HCT116 (cell line): ENCODE measurements around the gene PDF. TPM values are rescaled to one million over a fixed set of nuclear protein-coding genes. Genes with fewer than 3 reads are reported as not detected.

Experiments used
- ATAC-seq: fragments of 200-7000 bp; cut with Tn5 transposase; 2 replicates; pipeline ENCODE4 v1.9.1; 2020; ENCODE audit warnings: mild to moderate bottlenecking, moderate library complexity
- BruUV-seq: library from RNA; stranded (reverse); fragments of 400-500 nt; replicated peaks from 2 replicates; lab custom pipeline; 2021; lab: Mats Ljungman, UMichigan
- CTCF ChIA-PET: fragments of 300-600 bp; sonication (Branson Sonifier 250); formaldehyde crosslinking; loops from one replicate; lab custom pipeline; 2021; ENCODE audit warnings: antibody characterized with exemption; lab: Charles Lee
- POLR2A ChIA-PET: fragments of 300-600, 350-600 bp; sonication (Branson Sonifier 250); formaldehyde crosslinking; loops from one replicate; lab custom pipeline; 2021; ENCODE audit warnings: antibody characterized with exemption; lab: Charles Lee
- RAD21 ChIA-PET, 2 experiments: fragments of 300-600 bp; sonication (Branson Sonifier 250); formaldehyde crosslinking; loops; one replicate each; lab custom pipeline; 2023; ENCODE audit warnings: low total read pairs in 2 of 2; ENCODE audit not compliant: uncharacterized antibody in 2 of 2, unreplicated experiment in 2 of 2, low non-redundant PET in 1 of 2; lab: Charles Lee
- DNase-seq: peaks from one replicate; pipeline ENCODE4 v3.0.0-alpha.2; 2010; ENCODE audit warnings: low read depth, low spot score
- H2AFZ ChIP-seq: fragments of 200-600 bp; shearing (Covaris generic), sonication (generic); 2 replicates; pipeline ENCODE4 v1.6.1; 2017; ENCODE audit warnings: low read depth, mixed run types, mixed read lengths, antibody characterized with exemption, low read length; ENCODE audit not compliant: poor library complexity, severe bottlenecking
- H3K27ac ChIP-seq: 2 replicates; pipeline ENCODE4 v1.5.1; 2012; ENCODE audit warnings: low read depth, low read length
- H3K27me3 ChIP-seq: fragments of 200-600 bp; sonication (generic); 2 replicates; pipeline ENCODE4 v1.6.1; 2016; ENCODE audit warnings: mixed run types, low read length, mixed read lengths; ENCODE audit not compliant: insufficient read depth
- H3K36me3 ChIP-seq, 2 experiments: fragments of 200-500 bp in 1 of 2; fragments of 200-600 bp in 1 of 2; sonication (Bioruptor generic) in 1 of 2; sonication (generic) in 1 of 2; 2 replicates each; pipeline versions ENCODE4 v1.5.1 to v1.6.1; 2014 to 2016; ENCODE audit warnings: low read length in 2 of 2, inconsistent platforms in 1 of 2, mixed read lengths in 1 of 2, mixed run types in 1 of 2; ENCODE audit not compliant: insufficient read depth in 2 of 2, control insufficient read depth in 1 of 2
- H3K4me1 ChIP-seq, 2 experiments: fragments of 200-600 bp in 1 of 2; sonication (generic) in 1 of 2; 2 replicates each; pipeline versions ENCODE4 v1.5.1 to v1.6.1; 2012 to 2017; ENCODE audit warnings: low read length in 2 of 2, inconsistent platforms in 1 of 2, mild to moderate bottlenecking in 1 of 2, mixed read lengths in 1 of 2, mixed run types in 1 of 2, moderate library complexity in 1 of 2; ENCODE audit not compliant: insufficient read depth in 2 of 2, control insufficient read depth in 1 of 2
- H3K4me2 ChIP-seq: fragments of 200-600 bp; sonication (generic); 2 replicates; pipeline ENCODE4 v1.6.1; 2017; ENCODE audit warnings: mixed run types, low read length, mixed read lengths
- H3K4me3 ChIP-seq, 2 experiments: fragments of 200-600 bp in 1 of 2; sonication (generic) in 1 of 2; replicated peaks in 1 of 2; 2 replicates each; pipeline ENCODE4 v1.5.1; 2011 to 2016; ENCODE audit warnings: low read length in 2 of 2, control low read depth in 1 of 2, low read depth in 1 of 2, mild to moderate bottlenecking in 1 of 2, mixed read lengths in 1 of 2, mixed run types in 1 of 2
- H3K79me2 ChIP-seq: fragments of 200-600 bp; sonication (generic); 2 replicates; pipeline ENCODE4 v1.6.1; 2017; ENCODE audit warnings: mild to moderate bottlenecking, mixed run types, low read length, moderate library complexity, mixed read lengths; ENCODE audit not compliant: insufficient read depth
- H3K9ac ChIP-seq: fragments of 200-600 bp; sonication (generic); 2 replicates; pipeline ENCODE4 v1.6.1; 2016; ENCODE audit warnings: low read length, mixed read lengths
- H3K9me2 ChIP-seq: fragments of 200-600 bp; sonication (generic), shearing (Covaris generic); 2 replicates; pipeline ENCODE4 v1.6.1; 2017; ENCODE audit warnings: mixed run types, mild to moderate bottlenecking, moderate library complexity; ENCODE audit not compliant: insufficient read depth
- H3K9me3 ChIP-seq, 2 experiments: fragments of 200-500 bp in 1 of 2; fragments of 200-600 bp in 1 of 2; sonication (Bioruptor generic) in 1 of 2; sonication (generic) in 1 of 2; 2 replicates each; pipeline ENCODE4 v1.6.1; 2014 to 2017; ENCODE audit warnings: low read length in 2 of 2, mixed read lengths in 2 of 2, inconsistent platforms in 1 of 2, low read depth in 1 of 2, mild to moderate bottlenecking in 1 of 2, mixed run types in 1 of 2, moderate library complexity in 1 of 2; ENCODE audit not compliant: control insufficient read depth in 1 of 2, insufficient read depth in 1 of 2
- H4K20me1 ChIP-seq: fragments of 200-600 bp; sonication (generic), shearing (Covaris generic); 2 replicates; pipeline ENCODE4 v1.6.1; 2017; ENCODE audit warnings: mixed run types, mild to moderate bottlenecking, moderate library complexity; ENCODE audit not compliant: insufficient read depth
- CTCF ChIP-seq, 3 experiments: fragments of 200-600 bp in 1 of 3; sonication (generic) in 1 of 3; IDR thresholded peaks in 2 of 3; conservative IDR thresholded peaks in 1 of 3; 2 replicates each; pipeline ENCODE4 v1.5.1; 2012 to 2017; ENCODE audit warnings: low read depth in 2 of 3, low read length in 2 of 3, antibody characterized with exemption in 1 of 3, borderline replicate concordance in 1 of 3, control low read depth in 1 of 3, mild to moderate bottlenecking in 1 of 3, mixed read lengths in 1 of 3, mixed run types in 1 of 3, moderate library complexity in 1 of 3; ENCODE audit not compliant: insufficient read depth in 1 of 3
- EZH2 ChIP-seq: fragments of 200-600 bp; sonication (generic); IDR thresholded peaks from 2 replicates; pipeline ENCODE4 v1.6.1; 2017; ENCODE audit warnings: antibody characterized with exemption, mixed run types
- RAD21 ChIP-seq: IDR thresholded peaks from 2 replicates; pipeline ENCODE4 v1.6.1; 2012; ENCODE audit warnings: low read depth, mild to moderate bottlenecking
- SIN3A ChIP-seq: IDR thresholded peaks from 2 replicates; pipeline ENCODE4 v1.6.1; 2012; ENCODE audit warnings: low read depth
- SRF ChIP-seq: IDR thresholded peaks from 2 replicates; pipeline ENCODE4 v1.6.1; 2012; ENCODE audit warnings: low read depth
- ZFX ChIP-seq: fragments of 450-650 bp; IDR thresholded peaks from 2 replicates; pipeline ENCODE4 v1.6.1; 2017
- intact Hi-C: fragments of 100-400 bp; cut with micrococcal nuclease; formaldehyde crosslinking; loops from 2 replicates; pipeline ENCODE4 v1.10.0; 2022
- total RNA-seq: library from RNA; stranded (reverse); gene quantifications from one replicate; pipeline ENCODE4 v1.2.1, GENCODE V29; 2021; ENCODE audit not compliant: unreplicated experiment
- TF ChIP-seq, protein P1 (sequence below): IDR thresholded peaks from 2 replicates; pipeline ENCODE4 v1.6.1; 2011; ENCODE audit warnings: mild to moderate bottlenecking, low read length, moderate library complexity; ENCODE audit not compliant: insufficient replicate concordance; ENCODE audit errors: extremely low read depth

PDF gene
- total RNA-seq, 1 experiment from 2014 or later: 33.9 TPM

DNA sequence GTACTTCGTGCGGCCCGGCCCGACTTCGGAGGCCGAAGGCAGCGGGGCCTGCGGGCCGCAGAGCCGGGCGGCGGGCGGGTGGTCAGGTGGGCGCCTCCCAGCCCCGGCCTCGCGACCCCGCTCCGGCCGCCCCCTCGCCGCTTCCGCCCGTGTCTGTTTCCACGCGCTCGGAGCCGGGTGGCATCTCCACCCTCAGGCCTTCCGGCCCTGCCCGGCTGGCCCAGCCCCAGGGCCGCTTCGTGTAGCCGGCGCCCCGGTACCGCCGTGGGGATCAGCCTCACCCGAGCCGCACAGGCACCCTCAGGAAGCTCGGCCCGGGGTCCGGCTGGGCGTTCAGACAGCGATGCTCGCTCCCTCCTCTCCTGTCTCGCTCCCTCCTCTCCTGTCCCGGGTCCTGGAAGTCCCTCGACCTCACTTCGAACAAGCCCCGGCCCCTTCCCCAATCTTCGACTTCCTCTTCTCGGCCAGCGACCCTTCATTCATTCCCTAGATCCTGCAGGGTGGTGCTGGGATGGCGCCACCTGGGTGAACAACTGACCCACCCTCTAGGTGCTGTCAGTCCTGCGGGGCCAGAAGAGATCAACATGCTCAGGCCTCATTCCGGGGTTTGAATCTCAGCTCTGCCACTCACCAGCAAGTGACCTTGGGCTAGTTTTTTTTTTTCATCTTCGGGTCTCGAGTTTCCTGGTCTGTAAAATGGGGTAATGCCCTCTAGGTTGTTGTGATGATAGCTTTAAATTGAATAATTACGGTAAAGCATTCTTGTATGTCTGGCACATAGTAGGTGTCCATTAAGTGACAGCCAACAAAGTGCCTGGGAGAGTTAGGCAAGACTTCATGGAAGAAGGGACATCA lies 18.6 kb downstream of the PDF start:
- peaks cover 6 to 14% of the 10 kb centered on the region in 2 experiments for H3K4me1 ChIP-seq
- ATAC-seq (peak; percentile 51), DNase-seq (no peak)
- intact Hi-C loops: no loop called here
- no peaks in the 10 kb centered on the region for H3K9me3 ChIP-seq
- ChIA-PET RAD21 (no interaction called here), CTCF (no interaction called here), POLR2A (no interaction called here)
- TSS peak; percentile 54 for BruUV-seq
- H4K20me1 ChIP-seq: no peaks in the 10 kb centered on the region
- H3K27me3 ChIP-seq: no peaks in the 10 kb centered on the region
- H3K4me2 ChIP-seq: peak overlapping the region; percentile 96
- peaks cover 51% of the 10 kb centered on the region for H3K79me2 ChIP-seq
- H3K4me3 ChIP-seq: peak overlapping the region; percentile 84 to 89
- H3K27ac ChIP-seq: peak overlapping the region; percentile 85
- no peak overlapping the region for H2AFZ ChIP-seq
- peak overlapping the region; percentile 85 for H3K9ac ChIP-seq
- H3K36me3 ChIP-seq: peaks cover 14 to 20% of the 10 kb centered on the region in 2 experiments; a peak in 3 of 4 replicates
- TF ChIP-seq, protein P1, sequence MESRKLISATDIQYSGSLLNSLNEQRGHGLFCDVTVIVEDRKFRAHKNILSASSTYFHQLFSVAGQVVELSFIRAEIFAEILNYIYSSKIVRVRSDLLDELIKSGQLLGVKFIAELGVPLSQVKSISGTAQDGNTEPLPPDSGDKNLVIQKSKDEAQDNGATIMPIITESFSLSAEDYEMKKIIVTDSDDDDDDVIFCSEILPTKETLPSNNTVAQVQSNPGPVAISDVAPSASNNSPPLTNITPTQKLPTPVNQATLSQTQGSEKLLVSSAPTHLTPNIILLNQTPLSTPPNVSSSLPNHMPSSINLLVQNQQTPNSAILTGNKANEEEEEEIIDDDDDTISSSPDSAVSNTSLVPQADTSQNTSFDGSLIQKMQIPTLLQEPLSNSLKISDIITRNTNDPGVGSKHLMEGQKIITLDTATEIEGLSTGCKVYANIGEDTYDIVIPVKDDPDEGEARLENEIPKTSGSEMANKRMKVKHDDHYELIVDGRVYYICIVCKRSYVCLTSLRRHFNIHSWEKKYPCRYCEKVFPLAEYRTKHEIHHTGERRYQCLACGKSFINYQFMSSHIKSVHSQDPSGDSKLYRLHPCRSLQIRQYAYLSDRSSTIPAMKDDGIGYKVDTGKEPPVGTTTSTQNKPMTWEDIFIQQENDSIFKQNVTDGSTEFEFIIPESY: no peak
- TF ChIP-seq SRF (no peak), ZFX (peak; percentile 99), SIN3A (peak; percentile 45; the same call in 1 of the 2 replicates), CTCF (IDR thresholded peaks at IDR 0.05 in 2 of 3, conservative IDR thresholded peaks at IDR 0.05 in 1 of 3; ENCODE audit: borderline replicate concordance in 1 of 3, insufficient read depth in 1 of 3, low read depth in 2 of 3, low read length in 2 of 3) (peak in 1 of 3 experiments; percentile 19; a peak in 1 of 6 replicates), EZH2 (no peak), RAD21 (peak; percentile 32; the same call in 1 of the 2 replicates)
- no peaks in the 10 kb centered on the region for H3K9me2 ChIP-seq
